Measurements from ENCODE around the gene AP5Z1.

- TF ChIP-seq CTCF (conservative IDR thresholded peaks at IDR 0.05 in 1 of 2, IDR thresholded peaks at IDR 0.05 in 1 of 2; ENCODE audit: extremely low read depth in 1 of 2, insufficient read depth in 1 of 2, low read depth in 1 of 2, low read length in 2 of 2) (no peak), EZH2 (IDR thresholded peaks at IDR 0.05; ENCODE audit: borderline replicate concordance, low read length) (no peak)
Observed at GRCh38 chr7:4833176-4833575, 57.8 kb downstream of the AP5Z1 start.
